ENCODE data around the gene FAM13A.

- TF ChIP-seq RAD21 (IDR thresholded peaks at IDR 0.05; ENCODE audit: low read depth) (no peak), YY1 (IDR thresholded peaks at IDR 0.05; ENCODE audit: low read depth) (no peak), EGR1 (IDR thresholded peaks at IDR 0.05) (no peak), MAX (IDR thresholded peaks at IDR 0.05) (no peak), EP300 (IDR thresholded peaks at IDR 0.05; ENCODE audit: borderline replicate concordance) (no peak), CEBPB (IDR thresholded peaks at IDR 0.05) (no peak), TAF1 (IDR thresholded peaks at IDR 0.05; ENCODE audit: low read depth) (no peak), TCF12 (IDR thresholded peaks at IDR 0.05; ENCODE audit: low read depth) (no peak), CREB1 (IDR thresholded peaks at IDR 0.05; ENCODE audit: low read depth) (no peak)
- TF ChIP-seq, protein P1, sequence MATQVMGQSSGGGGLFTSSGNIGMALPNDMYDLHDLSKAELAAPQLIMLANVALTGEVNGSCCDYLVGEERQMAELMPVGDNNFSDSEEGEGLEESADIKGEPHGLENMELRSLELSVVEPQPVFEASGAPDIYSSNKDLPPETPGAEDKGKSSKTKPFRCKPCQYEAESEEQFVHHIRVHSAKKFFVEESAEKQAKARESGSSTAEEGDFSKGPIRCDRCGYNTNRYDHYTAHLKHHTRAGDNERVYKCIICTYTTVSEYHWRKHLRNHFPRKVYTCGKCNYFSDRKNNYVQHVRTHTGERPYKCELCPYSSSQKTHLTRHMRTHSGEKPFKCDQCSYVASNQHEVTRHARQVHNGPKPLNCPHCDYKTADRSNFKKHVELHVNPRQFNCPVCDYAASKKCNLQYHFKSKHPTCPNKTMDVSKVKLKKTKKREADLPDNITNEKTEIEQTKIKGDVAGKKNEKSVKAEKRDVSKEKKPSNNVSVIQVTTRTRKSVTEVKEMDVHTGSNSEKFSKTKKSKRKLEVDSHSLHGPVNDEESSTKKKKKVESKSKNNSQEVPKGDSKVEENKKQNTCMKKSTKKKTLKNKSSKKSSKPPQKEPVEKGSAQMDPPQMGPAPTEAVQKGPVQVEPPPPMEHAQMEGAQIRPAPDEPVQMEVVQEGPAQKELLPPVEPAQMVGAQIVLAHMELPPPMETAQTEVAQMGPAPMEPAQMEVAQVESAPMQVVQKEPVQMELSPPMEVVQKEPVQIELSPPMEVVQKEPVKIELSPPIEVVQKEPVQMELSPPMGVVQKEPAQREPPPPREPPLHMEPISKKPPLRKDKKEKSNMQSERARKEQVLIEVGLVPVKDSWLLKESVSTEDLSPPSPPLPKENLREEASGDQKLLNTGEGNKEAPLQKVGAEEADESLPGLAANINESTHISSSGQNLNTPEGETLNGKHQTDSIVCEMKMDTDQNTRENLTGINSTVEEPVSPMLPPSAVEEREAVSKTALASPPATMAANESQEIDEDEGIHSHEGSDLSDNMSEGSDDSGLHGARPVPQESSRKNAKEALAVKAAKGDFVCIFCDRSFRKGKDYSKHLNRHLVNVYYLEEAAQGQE (IDR thresholded peaks at IDR 0.05; ENCODE audit: low read depth): no peak
- TF ChIP-seq, protein P2, sequence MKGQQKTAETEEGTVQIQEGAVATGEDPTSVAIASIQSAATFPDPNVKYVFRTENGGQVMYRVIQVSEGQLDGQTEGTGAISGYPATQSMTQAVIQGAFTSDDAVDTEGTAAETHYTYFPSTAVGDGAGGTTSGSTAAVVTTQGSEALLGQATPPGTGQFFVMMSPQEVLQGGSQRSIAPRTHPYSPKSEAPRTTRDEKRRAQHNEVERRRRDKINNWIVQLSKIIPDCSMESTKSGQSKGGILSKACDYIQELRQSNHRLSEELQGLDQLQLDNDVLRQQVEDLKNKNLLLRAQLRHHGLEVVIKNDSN (IDR thresholded peaks at IDR 0.05): no peak
These were observed 35.9 kb downstream of the FAM13A start for GRCh38 chr4:89021062-89021461.
